DMS79 (cell line): ENCODE results near the gene EML2.
A peak's percentile ranks its signal among the peaks of the same experiment; 100 is the strongest.
"Not testable (repeated sequence)": the region's sequence is repeated elsewhere in the genome, so short reads cannot be mapped to it uniquely, and the experiment has no call there.

Experiments used
- DNase-seq: peaks from one replicate; lab custom pipeline; 2025; lab: John Stamatoyannopoulos, UW

EML2 gene

GRCh38 chr19:45638930-45639729 lies at the start of gene EML2:
Gene EML2, minus strand, starts transcription at chr19:45639397. Its CDS starts 21 bp downstream, at chr19:45639376.
- DNase-seq = no peak

- no peak for DNase-seq
Measured at GRCh38 chr19:45687599-45687998, 48.4 kb upstream of the EML2 start.

GRCh38 chr19:45685045-45685444 lies 45.8 kb upstream of the EML2 start:
- DNase-seq = not testable (repeated sequence)

GRCh38 chr19:45682908-45683307 lies 43.7 kb upstream of the EML2 start:
- no peak for DNase-seq

- no peak for DNase-seq
Measured at GRCh38 chr19:45682117-45682516, 42.9 kb upstream of the EML2 start.

GRCh38 chr19:45681391-45682015 lies 42.3 kb upstream of the EML2 start:
- peak; percentile 74 for DNase-seq

- peak; percentile 79 for DNase-seq
Measured at GRCh38 chr19:45677351-45678230, 38.4 kb upstream of the EML2 start.

- no peak for DNase-seq
Measured at GRCh38 chr19:45676851-45677263, 37.7 kb upstream of the EML2 start.

- peak; percentile 34 for DNase-seq
Measured at GRCh38 chr19:45674946-45675345, 35.7 kb upstream of the EML2 start.

GRCh38 chr19:45670670-45671453 lies 31.7 kb upstream of the EML2 start:
- DNase-seq = no peak

- no peak for DNase-seq
Measured at GRCh38 chr19:45668342-45668871, 29.2 kb upstream of the EML2 start.

- no peak for DNase-seq
Measured at GRCh38 chr19:45667620-45668341, 28.6 kb upstream of the EML2 start, which contains the start of gene GIPR. Gene GIPR, plus strand, starts transcription at chr19:45668221. Its CDS starts 1,300 bp downstream, at chr19:45669521.

- DNase-seq = no peak
Measured at GRCh38 chr19:45664575-45664974, 25.4 kb upstream of the EML2 start.

- DNase-seq = no peak
Measured at GRCh38 chr19:45663800-45664199, 24.6 kb upstream of the EML2 start.

GRCh38 chr19:45660636-45661035 lies 21.4 kb upstream of the EML2 start:
- DNase-seq = no peak

GRCh38 chr19:45659096-45659729 lies 20.0 kb upstream of the EML2 start:
- no peak for DNase-seq

- no peak for DNase-seq
Measured at GRCh38 chr19:45657520-45658167, 18.4 kb upstream of the EML2 start.

GRCh38 chr19:45655073-45655472 lies 15.9 kb upstream of the EML2 start:
- no peak for DNase-seq

GRCh38 chr19:45653634-45654033 lies 14.4 kb upstream of the EML2 start:
- DNase-seq = no peak

GRCh38 chr19:45650722-45651121 lies 11.5 kb upstream of the EML2 start:
- DNase-seq = no peak
